OCI-LY3 (cell line): ENCODE results near the gene WTAP.

Experiments
- H2AFZ ChIP-seq: fragments of 200-600, 300-600 bp; shearing (Covaris generic); 2 replicates; pipeline ENCODE4 v1.6.0; 2014; ENCODE audit warnings: antibody characterized with exemption, low read depth, low read length
- H3K27ac ChIP-seq: fragments of 200-600, 300-600 bp; sonication (generic); 2 replicates; pipeline ENCODE4 v1.5.1; 2014; ENCODE audit warnings: mild to moderate bottlenecking, low read length, moderate library complexity, mixed read lengths
- H3K27me3 ChIP-seq: fragments of 200-600, 300-600 bp; sonication (generic); 2 replicates; pipeline ENCODE4 v1.6.1; 2014; ENCODE audit warnings: low read depth, low read length, mixed read lengths
- H3K36me3 ChIP-seq: fragments of 200-600, 300-600 bp; sonication (generic); replicated peaks from 2 replicates; pipeline ENCODE3; 2014; ENCODE audit warnings: low read depth, low read length, mixed read lengths
- H3K4me1 ChIP-seq: fragments of 300-600, 200-600 bp; sonication (generic); 2 replicates; pipeline ENCODE4 v1.6.1; 2014; ENCODE audit warnings: low read length, mixed read lengths
- H3K4me2 ChIP-seq: fragments of 200-600, 300-600 bp; sonication (generic); 2 replicates; pipeline ENCODE4 v1.6.1; 2014; ENCODE audit warnings: low read length, mixed read lengths
- H3K4me3 ChIP-seq: fragments of 300-600, 200-600 bp; sonication (generic); 2 replicates; pipeline ENCODE4 v1.5.1; 2014; ENCODE audit warnings: antibody characterized with exemption, mild to moderate bottlenecking, low read length, moderate library complexity
- H3K79me2 ChIP-seq: fragments of 300-600, 200-600 bp; shearing (Covaris generic); 2 replicates; pipeline ENCODE4 v1.6.1; 2014; ENCODE audit warnings: mild to moderate bottlenecking, low read length, mixed read lengths
- H3K9ac ChIP-seq: fragments of 300-600, 200-600 bp; shearing (Covaris generic); 2 replicates; pipeline ENCODE4 v1.6.0; 2014; ENCODE audit warnings: mild to moderate bottlenecking, low read length, moderate library complexity
- H3K9me3 ChIP-seq: fragments of 200-600, 300-600 bp; shearing (Covaris generic); 2 replicates; pipeline ENCODE4 v1.6.1; 2014; ENCODE audit warnings: low read length, mixed read lengths; ENCODE audit not compliant: insufficient read depth
- H4K20me1 ChIP-seq: fragments of 200-600, 300-600 bp; sonication (generic); 2 replicates; pipeline ENCODE4 v1.6.1; 2016; ENCODE audit warnings: low read length, mixed read lengths; ENCODE audit not compliant: insufficient read depth
- EZH2phosphoT487 ChIP-seq: fragments of 200-600 bp; shearing (Covaris generic); IDR thresholded peaks from 2 replicates; pipeline ENCODE4 v1.6.1; 2018; ENCODE audit warnings: antibody characterized with exemption, mixed run types, low read depth
- TF ChIP-seq, protein P1 (sequence below): fragments of 200-600, 300-600 bp; sonication (generic); IDR thresholded peaks from 2 replicates; pipeline ENCODE4 v1.5.1; 2014; ENCODE audit warnings: antibody characterized with exemption, low read length, low read depth

WTAP gene

DNA sequence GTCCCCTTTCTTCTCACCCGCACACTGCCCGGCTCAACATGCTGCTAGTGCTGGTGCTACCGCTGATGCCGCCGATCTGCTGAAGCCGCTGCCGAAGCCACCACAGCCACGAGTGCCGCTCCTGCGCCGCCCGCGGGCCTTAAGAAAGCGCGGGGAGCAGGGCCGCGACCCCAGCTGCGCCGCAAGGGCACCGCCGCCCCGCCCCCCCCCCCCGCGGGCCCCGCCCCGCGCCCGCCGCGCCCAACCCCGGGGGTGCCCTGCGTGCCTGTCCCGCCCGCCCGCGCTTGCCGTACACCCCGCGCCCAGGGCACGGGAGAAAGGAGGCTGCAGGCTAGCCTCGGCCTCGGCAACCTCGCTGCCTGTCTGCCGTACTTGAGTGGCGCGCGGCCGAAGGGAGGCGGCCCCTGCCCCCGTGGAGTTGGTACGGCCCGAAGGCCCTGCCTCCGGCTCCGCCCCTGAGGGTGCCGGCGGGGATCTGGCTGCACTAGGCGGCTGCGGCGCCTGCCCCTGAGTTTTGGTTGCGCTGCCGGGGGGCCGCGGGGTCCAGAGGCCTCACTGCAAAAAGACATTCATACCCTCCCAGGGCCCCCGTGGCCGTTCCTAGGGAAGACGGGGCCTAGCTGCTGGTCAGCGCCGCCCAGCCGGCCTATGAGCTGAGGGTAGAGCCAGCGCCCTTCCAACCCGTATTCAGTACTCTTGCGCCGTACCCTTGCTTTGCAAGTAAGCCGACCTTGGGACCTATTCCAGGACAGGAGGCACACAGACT lies 34.0 kb upstream of the WTAP start, which contains the start of gene SOD2:
TSS of gene SOD2 (minus strand) at position 114 of the 766 bp plus-strand sequence. CDS start at position 40, 74 bp downstream.
- H2AFZ ChIP-seq, result peak within 1 kb of the TSS; percentile 50; the same call in 1 of the 2 replicates
- TF ChIP-seq EZH2phosphoT487, result no peak
- TF ChIP-seq, protein P1, sequence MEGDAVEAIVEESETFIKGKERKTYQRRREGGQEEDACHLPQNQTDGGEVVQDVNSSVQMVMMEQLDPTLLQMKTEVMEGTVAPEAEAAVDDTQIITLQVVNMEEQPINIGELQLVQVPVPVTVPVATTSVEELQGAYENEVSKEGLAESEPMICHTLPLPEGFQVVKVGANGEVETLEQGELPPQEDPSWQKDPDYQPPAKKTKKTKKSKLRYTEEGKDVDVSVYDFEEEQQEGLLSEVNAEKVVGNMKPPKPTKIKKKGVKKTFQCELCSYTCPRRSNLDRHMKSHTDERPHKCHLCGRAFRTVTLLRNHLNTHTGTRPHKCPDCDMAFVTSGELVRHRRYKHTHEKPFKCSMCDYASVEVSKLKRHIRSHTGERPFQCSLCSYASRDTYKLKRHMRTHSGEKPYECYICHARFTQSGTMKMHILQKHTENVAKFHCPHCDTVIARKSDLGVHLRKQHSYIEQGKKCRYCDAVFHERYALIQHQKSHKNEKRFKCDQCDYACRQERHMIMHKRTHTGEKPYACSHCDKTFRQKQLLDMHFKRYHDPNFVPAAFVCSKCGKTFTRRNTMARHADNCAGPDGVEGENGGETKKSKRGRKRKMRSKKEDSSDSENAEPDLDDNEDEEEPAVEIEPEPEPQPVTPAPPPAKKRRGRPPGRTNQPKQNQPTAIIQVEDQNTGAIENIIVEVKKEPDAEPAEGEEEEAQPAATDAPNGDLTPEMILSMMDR, result no peak

GRCh38 chr6:159693894-159694545 lies 33.3 kb upstream of the WTAP start:
- Histone ChIP-seq H3K9me3 (no peaks in the 10 kb centered on the region), H3K4me3 (peak overlapping the region; percentile 85), H3K79me2 (peaks cover 34% of the 10 kb centered on the region), H2AFZ (no peak overlapping the region), H3K36me3 (peaks cover 6% of the 10 kb centered on the region), H3K27ac (peak overlapping the region; percentile 73), H4K20me1 (no peaks in the 10 kb centered on the region), H3K27me3 (no peaks in the 10 kb centered on the region), H3K4me1 (peaks cover 19% of the 10 kb centered on the region; the same call in 1 of the 2 replicates), H3K9ac (peak overlapping the region; percentile 72), H3K4me2 (peak overlapping the region; percentile 98)
- TF ChIP-seq, protein P1, result no peak
- no peak for TF ChIP-seq EZH2phosphoT487

More for the DNA sequence above, 34.0 kb upstream of the WTAP start, which contains the start of gene SOD2:
- peaks cover 41% of the 10 kb centered on the region for H3K79me2 ChIP-seq
- H3K9me3 ChIP-seq, result no peaks in the 10 kb centered on the region
- H3K4me2 ChIP-seq, result peak within 1 kb of the TSS; percentile 98
- peak within 1 kb of the TSS; percentile 85 for H3K4me3 ChIP-seq
- peaks cover 24% of the 10 kb centered on the region; the same call in 1 of the 2 replicates for H3K4me1 ChIP-seq
- H3K27me3 ChIP-seq, result no peaks in the 10 kb centered on the region
- no peaks in the 10 kb centered on the region for H4K20me1 ChIP-seq
- peak within 1 kb of the TSS; percentile 73 for H3K27ac ChIP-seq
- peak within 1 kb of the TSS; percentile 72 for H3K9ac ChIP-seq
- peaks cover 8% of the 10 kb centered on the region for H3K36me3 ChIP-seq

DNA sequence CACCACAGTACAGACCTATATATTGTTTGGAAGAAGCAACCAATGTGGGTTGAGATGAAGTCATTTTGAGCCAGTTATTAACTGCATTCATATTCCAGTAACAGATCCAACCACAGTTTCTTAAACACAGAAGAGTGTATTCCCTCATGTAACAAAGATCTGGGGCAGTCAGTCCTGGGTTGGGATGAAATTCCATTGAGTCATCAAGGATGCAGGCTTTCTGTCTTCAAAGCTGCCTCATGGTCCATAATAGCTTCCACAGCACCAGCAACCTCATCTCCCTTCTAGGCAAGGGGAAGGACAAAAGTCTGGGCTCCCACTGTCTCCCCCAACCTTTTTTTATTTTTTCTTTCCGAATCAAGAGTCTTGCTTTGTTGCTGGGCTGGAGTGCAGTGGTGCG lies 31.3 kb upstream of the WTAP start:
- TF ChIP-seq EZH2phosphoT487, result no peak
- TF ChIP-seq, protein P1, result no peak
- H3K9ac ChIP-seq, result no peak overlapping the region
- H4K20me1 ChIP-seq, result no peaks in the 10 kb centered on the region
- peaks cover 21% of the 10 kb centered on the region for H3K79me2 ChIP-seq
- peaks cover 4% of the 10 kb centered on the region for H3K36me3 ChIP-seq
- H2AFZ ChIP-seq, result no peak overlapping the region
- no peak overlapping the region for H3K4me2 ChIP-seq
- H3K27ac ChIP-seq, result no peak overlapping the region
- H3K27me3 ChIP-seq, result no peaks in the 10 kb centered on the region
- H3K4me1 ChIP-seq, result peaks cover 18% of the 10 kb centered on the region
- H3K9me3 ChIP-seq, result no peaks in the 10 kb centered on the region
- no peak overlapping the region for H3K4me3 ChIP-seq

- no peaks in the 10 kb centered on the region for H3K9me3 ChIP-seq
- H3K4me1 ChIP-seq, result peaks cover 4% of the 10 kb centered on the region; the same call in 1 of the 2 replicates
- no peaks in the 10 kb centered on the region for H4K20me1 ChIP-seq
- no peak overlapping the region for H3K4me3 ChIP-seq
- H3K36me3 ChIP-seq, result no peaks in the 10 kb centered on the region
- no peak overlapping the region for H3K4me2 ChIP-seq
- no peaks in the 10 kb centered on the region for H3K27me3 ChIP-seq
- TF ChIP-seq EZH2phosphoT487, result no peak
- TF ChIP-seq, protein P1, result no peak
- no peaks in the 10 kb centered on the region for H3K79me2 ChIP-seq
- no peak overlapping the region for H3K27ac ChIP-seq
- H3K9ac ChIP-seq, result no peak overlapping the region
- H2AFZ ChIP-seq, result no peak overlapping the region
Observed at GRCh38 chr6:159700970-159701369, 26.3 kb upstream of the WTAP start.
